CD4-positive, alpha-beta memory T cell (primary cell): ENCODE measurements around the gene FAAH. TPM values are rescaled to one million over a fixed set of nuclear protein-coding genes. Genes with fewer than 3 reads are reported as not detected.
A peak's percentile ranks its signal among the peaks of the same experiment; 100 is the strongest.

Experiments used
- CTCF ChIA-PET: fragments of 350-600 bp; sonication (Branson Sonifier 250); formaldehyde crosslinking; loops from one replicate; lab custom pipeline; 2021; ENCODE audit warnings: inconsistent platforms; ENCODE audit not compliant: partially characterized antibody; lab: Charles Lee
- POLR2A ChIA-PET: fragments of 350-600 bp; sonication (Branson Sonifier 250); formaldehyde crosslinking; loops from one replicate; lab custom pipeline; 2021; ENCODE audit not compliant: partially characterized antibody; lab: Charles Lee
- DNase-seq, 5 donors: peaks; one replicate each; pipeline versions ENCODE4 v3.0.0 to v3.0.0-alpha.2; 2020 to 2022; ENCODE audit warnings: mixed read lengths in 1 of 5
- H3K27ac ChIP-seq: one replicate; pipeline ENCODE4 v1.7.0; 2013; ENCODE audit warnings: low read depth, low read length
- H3K27me3 ChIP-seq: 2 replicates; pipeline ENCODE4 v1.7.0; 2013; ENCODE audit warnings: mild to moderate bottlenecking, low read length, moderate library complexity; ENCODE audit not compliant: insufficient read depth
- H3K36me3 ChIP-seq: 2 replicates; pipeline ENCODE4 v1.7.0; 2013; ENCODE audit warnings: mild to moderate bottlenecking, low read length, moderate library complexity; ENCODE audit not compliant: insufficient read depth
- H3K4me1 ChIP-seq: 2 replicates; pipeline ENCODE4 v1.7.0; 2013; ENCODE audit warnings: mild to moderate bottlenecking, low read length, moderate library complexity; ENCODE audit not compliant: insufficient read depth
- H3K4me3 ChIP-seq, 2 donors: one replicate each; pipeline ENCODE4 v1.7.0; 2013; ENCODE audit warnings: low read length in 2 of 2, mild to moderate bottlenecking in 1 of 2
- H3K9me3 ChIP-seq, 2 donors: one replicate each; pipeline ENCODE4 v1.7.0; 2013; ENCODE audit warnings: low read length in 2 of 2, control low read depth in 1 of 2; ENCODE audit not compliant: control insufficient read depth in 1 of 2
- H3K27ac Mint-ChIP-seq, 7 donors: one replicate each; pipeline ENCODE4 v1.8.0; 2020 to 2021; ENCODE audit warnings: mixed read lengths in 7 of 7, mild to moderate bottlenecking in 6 of 7, inconsistent platforms in 3 of 7, moderate library complexity in 3 of 7
- H3K27me3 Mint-ChIP-seq, 2 donors: one replicate each; pipeline ENCODE4 v1.8.0; 2020 to 2021; ENCODE audit warnings: mixed read lengths in 2 of 2
- H3K36me3 Mint-ChIP-seq, 2 donors: one replicate each; pipeline ENCODE4 v1.8.0; 2020 to 2021; ENCODE audit warnings: mixed read lengths in 2 of 2, inconsistent platforms in 1 of 2, mild to moderate bottlenecking in 1 of 2
- H3K4me1 Mint-ChIP-seq, 4 donors: one replicate each; pipeline ENCODE4 v1.8.0; 2020 to 2021; ENCODE audit warnings: mixed read lengths in 4 of 4, mild to moderate bottlenecking in 1 of 4
- H3K4me3 Mint-ChIP-seq, 8 donors: one replicate each; pipeline ENCODE4 v1.8.0; 2020 to 2021; ENCODE audit warnings: mixed read lengths in 8 of 8, mild to moderate bottlenecking in 7 of 8, moderate library complexity in 6 of 8, inconsistent platforms in 3 of 8
- H3K9me3 Mint-ChIP-seq, 8 donors: one replicate each; pipeline ENCODE4 v1.8.0; 2020 to 2021; ENCODE audit warnings: mixed read lengths in 8 of 8, mild to moderate bottlenecking in 5 of 8, inconsistent platforms in 3 of 8, moderate library complexity in 1 of 8
- intact Hi-C: fragments of 100-400 bp; cut with micrococcal nuclease; formaldehyde crosslinking; loops from one replicate; pipeline ENCODE4 v1.15.1; 2023
- polyA plus RNA-seq, 2 donors: library from polyadenylated mRNA; unstranded; fragments of 300-500 nt; fragmentation: Illumina TruSeq; gene quantifications; one replicate each; pipeline ENCODE4 v1.2.3, GENCODE V29; 2021
- total RNA-seq, 2 experiments: library from RNA; stranded (reverse); gene quantifications; one replicate each; pipeline ENCODE4 v1.2.3, GENCODE V29; 2021

The FAAH gene
- total and polyA plus RNA-seq, 4 experiments from 2014 or later, result 2.0 to 10.7 (median 5.9) TPM

GRCh38 chr1:46438346-46438745, 44.2 kb downstream of the FAAH start:
- Mint-ChIP-seq H3K27me3 (peaks cover 0 to 2% of the 10 kb centered on the region in 2 donors), H3K36me3 (no peaks in the 10 kb centered on the region), H3K4me3 (no peak overlapping the region), H3K27ac (peak overlapping the region in 1 of 7 donors; percentile 7), H3K9me3 (no peaks in the 10 kb centered on the region), H3K4me1 (peaks cover 6 to 10% (median 8%) of the 10 kb centered on the region in 4 donors)
- no peaks in the 10 kb centered on the region for H3K27me3 ChIP-seq
- H3K4me3 ChIP-seq, result no peak overlapping the region
- H3K4me1 ChIP-seq, result peaks cover 10% of the 10 kb centered on the region
- H3K27ac ChIP-seq, result no peak overlapping the region
- DNase-seq, result no peak
- H3K9me3 ChIP-seq, result no peaks in the 10 kb centered on the region
- no peaks in the 10 kb centered on the region for H3K36me3 ChIP-seq
- intact Hi-C loops, result no loop called here
- ChIA-PET POLR2A (interaction anchor here (1.4 kb wide), 1 partner anchor 15 kb away, joined by 4 read pairs; no protein-coding TSS in a partner anchor), CTCF (interaction anchor here (1.4 to 3.5 kb wide), 2 partner anchors 8 to 88 kb away, joined by 4 to 26 read pairs; no protein-coding TSS in a partner anchor)

GRCh38 chr1:46440478-46440877, 46.4 kb downstream of the FAAH start:
- no peaks in the 10 kb centered on the region for H3K27me3 ChIP-seq
- Mint-ChIP-seq H3K9me3 (no peaks in the 10 kb centered on the region), H3K4me3 (no peak overlapping the region), H3K36me3 (peaks cover 0 to under 1% of the 10 kb centered on the region in 2 donors), H3K27me3 (peaks cover 0 to 2% of the 10 kb centered on the region in 2 donors), H3K4me1 (peaks cover 6 to 17% (median 9%) of the 10 kb centered on the region in 4 donors), H3K27ac (peak overlapping the region in 1 of 7 donors; percentile 33)
- DNase-seq, result no peak
- CTCF ChIA-PET, result interaction anchor here (1.2 to 1.8 kb wide), 2 partner anchors 13 to 92 kb away, joined by 3 to 5 read pairs; no protein-coding TSS in a partner anchor
- no peak overlapping the region for H3K27ac ChIP-seq
- POLR2A ChIA-PET, result no interaction called here
- H3K9me3 ChIP-seq, result no peaks in the 10 kb centered on the region
- peaks cover 10% of the 10 kb centered on the region for H3K4me1 ChIP-seq
- no peak overlapping the region for H3K4me3 ChIP-seq
- no peaks in the 10 kb centered on the region for H3K36me3 ChIP-seq
- intact Hi-C loops, result no loop called here

- Histone ChIP-seq H3K27me3 (peaks cover under 1% of the 10 kb centered on the region), H3K4me3 (peak overlapping the region; percentile 63 to 66), H3K9me3 (no peaks in the 10 kb centered on the region), H3K27ac (no peak overlapping the region), H3K36me3 (no peaks in the 10 kb centered on the region), H3K4me1 (peaks cover 15% of the 10 kb centered on the region)
- Mint-ChIP-seq H3K9me3 (no peaks in the 10 kb centered on the region), H3K27me3 (peaks cover 14 to 15% of the 10 kb centered on the region in 2 donors), H3K27ac (peak overlapping the region in 6 of 7 donors; percentile 46 to 85 (median 70)), H3K36me3 (peaks cover 0 to 4% of the 10 kb centered on the region in 2 donors), H3K4me3 (peak overlapping the region; percentile 85 to 92 (median 88)), H3K4me1 (peaks cover 14 to 32% (median 17%) of the 10 kb centered on the region in 4 donors)
- intact Hi-C loops, result loop anchor here (1.0 kb wide), 1 partner anchor 86 kb away; no protein-coding TSS in a partner anchor
- CTCF ChIA-PET, result interaction anchor here (0.6 to 2.3 kb wide), 13 partner anchors 8 to 92 kb away, joined by 3 to 13 read pairs (median 5); no protein-coding TSS in a partner anchor
- POLR2A ChIA-PET, result interaction anchor here (0.6 kb wide), 1 partner anchor 151 kb away, joined by 3 read pairs; no protein-coding TSS in a partner anchor
- peak; percentile 57 to 64 (median 59) for DNase-seq
These were observed 48.4 kb downstream of the FAAH start for GRCh38 chr1:46442317-46443161.

- Mint-ChIP-seq H3K4me1 (peaks cover 18 to 46% (median 30%) of the 10 kb centered on the region in 4 donors), H3K36me3 (peaks cover 0 to 4% of the 10 kb centered on the region in 2 donors), H3K27me3 (peaks cover 23 to 26% of the 10 kb centered on the region in 2 donors), H3K4me3 (no peak overlapping the region), H3K27ac (no peak overlapping the region), H3K9me3 (no peaks in the 10 kb centered on the region)
- no peak for DNase-seq
- CTCF ChIA-PET, result interaction anchor here (1.0 to 4.7 kb wide), 6 partner anchors 10 to 91 kb away, joined by 3 to 67 read pairs (median 4); a partner anchor contains a TSS
- H3K36me3 ChIP-seq, result no peaks in the 10 kb centered on the region
- POLR2A ChIA-PET, result no interaction called here
- H3K4me1 ChIP-seq, result peaks cover 22% of the 10 kb centered on the region
- H3K9me3 ChIP-seq, result no peaks in the 10 kb centered on the region
- peaks cover 6% of the 10 kb centered on the region for H3K27me3 ChIP-seq
- no peak overlapping the region for H3K27ac ChIP-seq
- H3K4me3 ChIP-seq, result no peak overlapping the region
- intact Hi-C loops, result no loop called here
These were observed 50.3 kb downstream of the FAAH start for GRCh38 chr1:46444466-46444865.

GRCh38 chr1:46445773-46446256, 51.7 kb downstream of the FAAH start:
- Mint-ChIP-seq H3K9me3 (no peaks in the 10 kb centered on the region), H3K4me3 (no peak overlapping the region), H3K4me1 (peaks cover 18 to 49% (median 31%) of the 10 kb centered on the region in 4 donors), H3K36me3 (peaks cover 0 to 4% of the 10 kb centered on the region in 2 donors), H3K27me3 (peaks cover 28 to 35% of the 10 kb centered on the region in 2 donors), H3K27ac (no peak overlapping the region)
- ChIA-PET CTCF (interaction anchor here (1.0 to 4.7 kb wide), 9 partner anchors 8 to 89 kb away, joined by 3 to 67 read pairs (median 4); a partner anchor contains a TSS), POLR2A (no interaction called here)
- Histone ChIP-seq H3K4me1 (peaks cover 22% of the 10 kb centered on the region), H3K36me3 (no peaks in the 10 kb centered on the region), H3K4me3 (no peak overlapping the region), H3K27ac (no peak overlapping the region), H3K27me3 (peaks cover 6% of the 10 kb centered on the region), H3K9me3 (no peaks in the 10 kb centered on the region)
- no peak for DNase-seq
- intact Hi-C loops, result no loop called here

GRCh38 chr1:46446646-46447498, 52.8 kb downstream of the FAAH start:
- Mint-ChIP-seq H3K27ac (peak overlapping the region in 1 of 7 donors; percentile 30), H3K27me3 (peaks cover 34 to 45% of the 10 kb centered on the region in 2 donors), H3K4me3 (peak overlapping the region in 6 of 8 donors; percentile 5 to 86 (median 54)), H3K36me3 (peaks cover 0 to 4% of the 10 kb centered on the region in 2 donors), H3K9me3 (no peaks in the 10 kb centered on the region), H3K4me1 (peaks cover 18 to 49% (median 31%) of the 10 kb centered on the region in 4 donors)
- no peak overlapping the region for H3K27ac ChIP-seq
- ChIA-PET CTCF (interaction anchor here (0.5 to 4.7 kb wide), 23 partner anchors 9 to 280 kb away, joined by 3 to 67 read pairs (median 4); no protein-coding TSS in a partner anchor), POLR2A (interaction anchor here (1.2 to 1.4 kb wide), 2 partner anchors 25 to 144 kb away, joined by 3 to 4 read pairs; no protein-coding TSS in a partner anchor)
- no peaks in the 10 kb centered on the region for H3K36me3 ChIP-seq
- H3K4me3 ChIP-seq, result no peak overlapping the region
- peaks cover 6% of the 10 kb centered on the region for H3K27me3 ChIP-seq
- H3K9me3 ChIP-seq, result no peaks in the 10 kb centered on the region
- DNase-seq, result peak; percentile 59 to 72 (median 69)
- H3K4me1 ChIP-seq, result peaks cover 22% of the 10 kb centered on the region
- intact Hi-C loops, result loop anchor here (1.0 kb wide), 3 partner anchors 30 to 278 kb away; no protein-coding TSS in a partner anchor
